ENCODE data around the gene RTP5.
"Not testable (repeated sequence)": the region's sequence is repeated elsewhere in the genome, so short reads cannot be mapped to it uniquely, and the experiment has no call there.

DNA sequence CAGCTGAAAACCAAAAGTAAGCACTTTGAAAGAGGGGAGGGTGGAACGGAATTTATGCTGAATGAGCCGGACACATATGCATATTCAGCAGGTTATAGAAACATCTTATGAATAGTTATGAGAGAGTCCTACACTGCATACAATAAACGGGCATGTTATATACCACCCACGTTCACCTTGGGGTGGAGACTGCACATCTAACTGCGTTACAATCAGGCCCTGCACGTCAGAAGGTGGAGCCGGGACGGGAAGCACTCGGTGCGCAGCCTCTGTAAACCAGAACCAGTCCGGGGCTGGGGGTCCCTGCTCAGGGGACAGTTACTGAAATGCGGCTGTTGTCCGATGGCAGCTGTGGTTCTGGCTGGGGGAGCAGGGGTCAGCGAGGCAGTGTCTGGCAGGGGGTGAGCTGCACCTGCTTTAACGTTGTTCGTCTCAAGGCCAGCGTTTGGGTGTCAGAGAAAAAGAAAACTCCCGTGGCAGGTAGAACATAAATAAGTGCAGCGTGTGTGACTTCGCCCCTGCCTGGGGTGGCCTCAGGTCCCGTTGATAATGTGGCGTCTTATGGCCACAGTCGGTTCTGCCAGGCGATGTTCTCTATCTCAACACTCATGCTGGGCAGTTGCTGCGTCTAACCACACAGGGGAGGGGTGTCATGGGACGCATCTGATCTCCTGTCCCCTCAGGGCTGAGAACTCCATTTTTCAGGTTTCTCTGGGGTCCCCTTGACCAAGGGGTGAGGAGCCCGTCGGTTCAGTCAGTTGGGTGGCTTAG lies 35.6 kb upstream of the RTP5 start:
- TF ChIP-seq, protein P1, sequence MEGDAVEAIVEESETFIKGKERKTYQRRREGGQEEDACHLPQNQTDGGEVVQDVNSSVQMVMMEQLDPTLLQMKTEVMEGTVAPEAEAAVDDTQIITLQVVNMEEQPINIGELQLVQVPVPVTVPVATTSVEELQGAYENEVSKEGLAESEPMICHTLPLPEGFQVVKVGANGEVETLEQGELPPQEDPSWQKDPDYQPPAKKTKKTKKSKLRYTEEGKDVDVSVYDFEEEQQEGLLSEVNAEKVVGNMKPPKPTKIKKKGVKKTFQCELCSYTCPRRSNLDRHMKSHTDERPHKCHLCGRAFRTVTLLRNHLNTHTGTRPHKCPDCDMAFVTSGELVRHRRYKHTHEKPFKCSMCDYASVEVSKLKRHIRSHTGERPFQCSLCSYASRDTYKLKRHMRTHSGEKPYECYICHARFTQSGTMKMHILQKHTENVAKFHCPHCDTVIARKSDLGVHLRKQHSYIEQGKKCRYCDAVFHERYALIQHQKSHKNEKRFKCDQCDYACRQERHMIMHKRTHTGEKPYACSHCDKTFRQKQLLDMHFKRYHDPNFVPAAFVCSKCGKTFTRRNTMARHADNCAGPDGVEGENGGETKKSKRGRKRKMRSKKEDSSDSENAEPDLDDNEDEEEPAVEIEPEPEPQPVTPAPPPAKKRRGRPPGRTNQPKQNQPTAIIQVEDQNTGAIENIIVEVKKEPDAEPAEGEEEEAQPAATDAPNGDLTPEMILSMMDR (IDR thresholded peaks at IDR 0.05): not testable (repeated sequence)
- not testable (repeated sequence) for TF ChIP-seq POLR2A, POLR2AphosphoS5, EP300 (IDR thresholded peaks at IDR 0.05)
